GM12878 (cell line): ENCODE measurements around the gene CHN2. TPM values are rescaled to one million over a fixed set of nuclear protein-coding genes. Genes with fewer than 3 reads are reported as not detected.

Source experiments
- ATAC-seq: fragments of 200-7000 bp; cut with Tn5 transposase; 3 replicates; pipeline ENCODE4 v1.9.1; 2020; ENCODE audit warnings: mild to moderate bottlenecking, moderate library complexity
- BruUV-seq: library from RNA; stranded (reverse); fragments of 400-500 nt; replicated peaks from 2 replicates; lab custom pipeline; 2021; lab: Mats Ljungman, UMichigan
- CTCF ChIA-PET: fragments of 300-600 bp; sonication (Branson Sonifier 250); formaldehyde crosslinking; extraction: SDS; loops from one replicate; lab custom pipeline; 2021; ENCODE audit warnings: inconsistent platforms; lab: Yijun Ruan, JAX
- POLR2A ChIA-PET: fragments of 350-600 bp; formaldehyde crosslinking; extraction: SDS; loops from one replicate; lab custom pipeline; 2021; ENCODE audit warnings: inconsistent platforms; lab: Charles Lee
- RAD21 ChIA-PET: fragments of 300-600 bp; sonication (Branson Sonifier 250); formaldehyde crosslinking; loops from one replicate; lab custom pipeline; 2023; ENCODE audit warnings: antibody characterized with exemption; ENCODE audit not compliant: unreplicated experiment; lab: Charles Lee
- SMC1A ChIA-PET: fragments of 300-600 bp; sonication (Branson Sonifier 250); formaldehyde crosslinking; loops from one replicate; lab custom pipeline; 2023; ENCODE audit not compliant: unreplicated experiment, uncharacterized antibody; lab: Charles Lee
- DNase-seq: peaks from one replicate; pipeline ENCODE4 v3.0.0-alpha.2; 2011; ENCODE audit warnings: low read depth, low spot score
- FAIRE-seq: peaks from 3 replicates; lab custom pipeline; 2011; peaks lifted over from hg19 to GRCh38; lab: Jason Lieb, UNC
- H2AFZ ChIP-seq: 2 replicates; pipeline ENCODE4 v1.6.0; 2011; ENCODE audit warnings: low read depth, low read length, control low read depth; ENCODE audit not compliant: control insufficient read depth
- H3K27ac ChIP-seq: 2 replicates; pipeline ENCODE4 v1.5.1; 2011; ENCODE audit warnings: control low read depth; ENCODE audit not compliant: control insufficient read depth, insufficient read depth
- H3K27me3 ChIP-seq, 2 experiments: replicated peaks in 1 of 2; 2 replicates each; pipeline versions ENCODE4 v1.6.0 to v1.6.1; 2011; ENCODE audit warnings: low read length in 1 of 2; ENCODE audit not compliant: control insufficient read depth in 2 of 2, insufficient read depth in 2 of 2
- H3K36me3 ChIP-seq, 2 experiments: 2 replicates each; pipeline ENCODE4 v1.5.1; 2011; ENCODE audit warnings: low read length in 1 of 2; ENCODE audit not compliant: control insufficient read depth in 2 of 2, insufficient read depth in 2 of 2
- H3K4me1 ChIP-seq: 2 replicates; pipeline ENCODE4 v1.6.1; 2011; ENCODE audit warnings: mild to moderate bottlenecking, low read length, moderate library complexity, mixed read lengths; ENCODE audit not compliant: control insufficient read depth, insufficient read depth
- H3K4me2 ChIP-seq: 2 replicates; pipeline ENCODE4 v1.6.0; 2011; ENCODE audit warnings: control low read depth; ENCODE audit not compliant: control insufficient read depth, insufficient read depth
- H3K4me3 ChIP-seq: fragments of 200-600 bp; sonication (generic); 2 replicates; pipeline ENCODE4 v1.5.1; 2016
- H3K79me2 ChIP-seq: 2 replicates; pipeline ENCODE4 v1.6.0; 2011; ENCODE audit warnings: low read length; ENCODE audit not compliant: control insufficient read depth, insufficient read depth
- H3K9ac ChIP-seq: 2 replicates; pipeline ENCODE4 v1.8.0; 2011; ENCODE audit warnings: low read length, control low read depth, mixed read lengths; ENCODE audit not compliant: control insufficient read depth, insufficient read depth
- H3K9me3 ChIP-seq: replicated peaks from 3 replicates; pipeline ENCODE4 v1.5.1; 2011; ENCODE audit warnings: mild to moderate bottlenecking, low read length; ENCODE audit not compliant: control insufficient read depth, insufficient read depth
- H4K20me1 ChIP-seq: 2 replicates; pipeline ENCODE4 v1.6.0; 2011; ENCODE audit not compliant: control insufficient read depth, insufficient read depth
- EED ChIP-seq: sonication (generic); IDR thresholded peaks from 2 replicates; pipeline ENCODE4 v1.6.1; 2016; ENCODE audit warnings: antibody characterized with exemption, low read depth
- EP300 ChIP-seq, 2 experiments: fragments of 150-350 bp in 1 of 2; IDR thresholded peaks; 2 replicates each; pipeline ENCODE4 v1.6.1; 2011 to 2012; ENCODE audit warnings: low read depth in 2 of 2, low read length in 2 of 2, borderline replicate concordance in 1 of 2, improper control_type of control experiment in 1 of 2, inconsistent platforms in 1 of 2; ENCODE audit not compliant: control insufficient read depth in 1 of 2
- JUND ChIP-seq: IDR thresholded peaks from 2 replicates; pipeline ENCODE4 v1.6.1; 2012; ENCODE audit warnings: low read depth, mild to moderate bottlenecking, low read length, improper control_type of control experiment, moderate library complexity
- MYC ChIP-seq: IDR thresholded peaks from 2 replicates; pipeline ENCODE4 v1.6.1; 2011; ENCODE audit warnings: mild to moderate bottlenecking, low read length, moderate library complexity, inconsistent platforms; ENCODE audit not compliant: insufficient read depth, insufficient replicate concordance, insufficient read length, severe bottlenecking
- SREBF1 ChIP-seq: IDR thresholded peaks from 2 replicates; pipeline ENCODE4 v1.6.1; 2012; ENCODE audit warnings: mild to moderate bottlenecking, low read length
- TCF12 ChIP-seq: IDR thresholded peaks from 2 replicates; pipeline ENCODE4 v1.6.1; 2011; ENCODE audit warnings: low read depth, mild to moderate bottlenecking, low read length
- ZZZ3 ChIP-seq: IDR thresholded peaks from 2 replicates; pipeline ENCODE4 v1.6.1; 2011; ENCODE audit warnings: low read depth; ENCODE audit not compliant: control insufficient read depth, insufficient read length
- WGBS: methylation state at CpG from one replicate; pipeline ENCODE4 v1.1.6; 2016; ENCODE audit warnings: low lambda C conversion rate; ENCODE audit not compliant: insufficient replicate concordance, insufficient coverage; ENCODE audit errors: missing lambda C conversion rate; 5-methylcytosine and 5-hydroxymethylcytosine counted together
- in situ Hi-C: fragments of 300-500 bp; cut with MboI; formaldehyde crosslinking; loops from 9 replicates; pipeline ENCODE4 v1.14.3; 2018; ENCODE audit warnings: mixed read lengths
- intact Hi-C: fragments of 100-400 bp; cut with micrococcal nuclease; formaldehyde crosslinking; loops from one replicate; pipeline ENCODE4 v1.14.2; 2022; ENCODE audit not compliant: unreplicated experiment
- polyA plus RNA-seq, 11 experiments: library from polyadenylated mRNA; depleted of rRNA in 4 of 11; unstranded in 6 of 11; stranded (reverse) in 5 of 11; fragments of >200 nt; fragmentation: Nextera tagmentation in 4 of 11; fragmentation: Illumina TruSeq in 1 of 11; extraction: Ambion mirVana in 4 of 11; extraction: Trizol in 1 of 11; gene quantifications; 1 replicate in 1 of 11; 2 replicates in 10 of 11; pipeline versions ENCODE4 v1.2.1 to v1.2.3, GENCODE V29; 2011 to 2016; ENCODE audit warnings: inconsistent platforms in 2 of 11, missing spikeins in 2 of 11, low read depth in 1 of 11
- total RNA-seq, 4 experiments: library from RNA; depleted of rRNA in 3 of 4; stranded (reverse); fragments of >200 nt in 3 of 4; fragmentation: Illumina TruSeq in 1 of 4; extraction: Trizol in 1 of 4; gene quantifications; 2 replicates each; pipeline versions ENCODE4 v1.2.1 to v1.2.3, GENCODE V29; 2013 to 2021

Gene CHN2
- total and polyA plus RNA-seq, 10 of the 15 experiments (the other 5 are each of a cell fraction or from before 2014, with no cell fraction given), result 0.11 to 3.8 (median 0.37) TPM; not detected in 2

GRCh38 chr7:29394321-29394720 is 199.7 kb downstream of the CHN2 start:
- Histone ChIP-seq H3K4me3 (no peak overlapping the region), H3K9ac (no peak overlapping the region), H3K4me2 (no peak overlapping the region), H4K20me1 (no peaks in the 10 kb centered on the region), H3K27me3 (no peaks in the 10 kb centered on the region), H3K79me2 (no peaks in the 10 kb centered on the region), H3K27ac (no peak overlapping the region), H3K4me1 (no peaks in the 10 kb centered on the region), H2AFZ (no peak overlapping the region), H3K36me3 (no peaks in the 10 kb centered on the region), H3K9me3 (no peaks in the 10 kb centered on the region)
- DNase-seq, result no peak
- SMC1A ChIA-PET, result no interaction called here
- POLR2A ChIA-PET, result interaction anchor here (0.6 kb wide), 1 partner anchor 92 kb away, joined by 3 read pairs; no protein-coding TSS in a partner anchor
- intact Hi-C loops (no loop called here), in situ Hi-C loops (no loop called here)
- TF ChIP-seq MYC (no peak), JUND (no peak), ZZZ3 (no peak), SREBF1 (no peak), EED (no peak), EP300 (IDR thresholded peaks at IDR 0.05; ENCODE audit: borderline replicate concordance in 1 of 2, control insufficient read depth in 1 of 2, low read depth in 2 of 2, low read length in 2 of 2) (no peak)
- ATAC-seq, result no peak
- no peak for FAIRE-seq
- BruUV-seq, result no TSS peak
- CTCF ChIA-PET, result no interaction called here
- RAD21 ChIA-PET, result no interaction called here
- 38% methylated on average over 7 of the region's 7 CpGs for WGBS

GRCh38 chr7:29396563-29396962 is 202.0 kb downstream of the CHN2 start:
- FAIRE-seq, result no peak

More at GRCh38 chr7:29396563-29396962, 202.0 kb downstream of the CHN2 start:
- 0 out of 4 replicates have a peak, but pooled peaks cover 0 to 2% of the 10 kb centered on the region in 2 experiments for H3K27me3 ChIP-seq
- in situ Hi-C loops, result no loop called here
- no peak overlapping the region for H3K9ac ChIP-seq
- BruUV-seq, result no TSS peak
- no peaks in the 10 kb centered on the region for H4K20me1 ChIP-seq
- DNase-seq (no peak), ATAC-seq (no peak)
- H3K4me2 ChIP-seq, result no peak overlapping the region
- TF ChIP-seq TCF12, result no peak
- ChIA-PET CTCF (interaction anchor here (0.6 to 1.1 kb wide), 2 partner anchors 35 to 469 kb away, joined by 3 to 4 read pairs; no protein-coding TSS in a partner anchor), RAD21 (no interaction called here), POLR2A (no interaction called here), SMC1A (no interaction called here)
- H3K4me3 ChIP-seq, result no peak overlapping the region
- intact Hi-C loops, result no loop called here
- no peaks in the 10 kb centered on the region for H3K36me3 ChIP-seq
- H2AFZ ChIP-seq, result no peak overlapping the region
- no peak overlapping the region for H3K27ac ChIP-seq
- no peaks in the 10 kb centered on the region for H3K4me1 ChIP-seq
- H3K79me2 ChIP-seq, result no peaks in the 10 kb centered on the region
- WGBS, result 56% methylated on average over 6 of the region's 7 CpGs
- no peaks in the 10 kb centered on the region for H3K9me3 ChIP-seq
